ENCODE results near the gene PRKCA. TPM values are rescaled to one million over a fixed set of nuclear protein-coding genes. Genes with fewer than 3 reads are reported as not detected.
A peak's percentile ranks its signal among the peaks of the same experiment; 100 is the strongest.

The PRKCA gene
- total RNA-seq, 1 donor from 2014 or later = 80.1 TPM

DNA sequence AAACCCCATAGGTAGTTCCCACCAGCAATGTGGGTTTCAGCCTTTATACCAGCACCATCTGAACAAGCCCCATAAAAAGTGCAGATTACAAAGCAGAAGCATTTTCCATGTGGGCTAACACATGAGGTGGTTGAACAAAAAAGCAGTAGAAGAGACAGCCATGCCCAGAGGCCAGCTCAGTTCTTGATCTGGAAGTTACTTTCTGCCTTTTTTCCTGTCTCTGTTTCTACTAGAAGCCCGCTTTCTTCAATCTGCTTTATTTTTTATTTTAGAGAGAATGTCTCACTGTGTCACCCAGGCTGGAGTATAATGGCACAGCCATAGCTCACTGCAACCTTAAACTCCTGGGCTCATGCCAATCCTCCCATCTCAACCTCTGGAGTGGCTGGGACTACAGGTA is 41.7 kb upstream of the PRKCA start:
- Mint-ChIP-seq H3K4me1 (ENCODE audit: unreplicated experiment) (no peaks in the 10 kb centered on the region), H3K9me3 (ENCODE audit: unreplicated experiment) (no peaks in the 10 kb centered on the region), H3K36me3 (ENCODE audit: unreplicated experiment) (no peaks in the 10 kb centered on the region), H3K27me3 (ENCODE audit: unreplicated experiment) (no peaks in the 10 kb centered on the region), H3K4me3 (ENCODE audit: unreplicated experiment) (no peak overlapping the region), H3K27ac (ENCODE audit: unreplicated experiment) (no peak overlapping the region)
- TF ChIP-seq, protein P1, sequence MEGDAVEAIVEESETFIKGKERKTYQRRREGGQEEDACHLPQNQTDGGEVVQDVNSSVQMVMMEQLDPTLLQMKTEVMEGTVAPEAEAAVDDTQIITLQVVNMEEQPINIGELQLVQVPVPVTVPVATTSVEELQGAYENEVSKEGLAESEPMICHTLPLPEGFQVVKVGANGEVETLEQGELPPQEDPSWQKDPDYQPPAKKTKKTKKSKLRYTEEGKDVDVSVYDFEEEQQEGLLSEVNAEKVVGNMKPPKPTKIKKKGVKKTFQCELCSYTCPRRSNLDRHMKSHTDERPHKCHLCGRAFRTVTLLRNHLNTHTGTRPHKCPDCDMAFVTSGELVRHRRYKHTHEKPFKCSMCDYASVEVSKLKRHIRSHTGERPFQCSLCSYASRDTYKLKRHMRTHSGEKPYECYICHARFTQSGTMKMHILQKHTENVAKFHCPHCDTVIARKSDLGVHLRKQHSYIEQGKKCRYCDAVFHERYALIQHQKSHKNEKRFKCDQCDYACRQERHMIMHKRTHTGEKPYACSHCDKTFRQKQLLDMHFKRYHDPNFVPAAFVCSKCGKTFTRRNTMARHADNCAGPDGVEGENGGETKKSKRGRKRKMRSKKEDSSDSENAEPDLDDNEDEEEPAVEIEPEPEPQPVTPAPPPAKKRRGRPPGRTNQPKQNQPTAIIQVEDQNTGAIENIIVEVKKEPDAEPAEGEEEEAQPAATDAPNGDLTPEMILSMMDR (IDR thresholded peaks at IDR 0.05) = no peak
- DNase-seq (ENCODE audit: extremely low spot score, unreplicated experiment) = no peak

DNA sequence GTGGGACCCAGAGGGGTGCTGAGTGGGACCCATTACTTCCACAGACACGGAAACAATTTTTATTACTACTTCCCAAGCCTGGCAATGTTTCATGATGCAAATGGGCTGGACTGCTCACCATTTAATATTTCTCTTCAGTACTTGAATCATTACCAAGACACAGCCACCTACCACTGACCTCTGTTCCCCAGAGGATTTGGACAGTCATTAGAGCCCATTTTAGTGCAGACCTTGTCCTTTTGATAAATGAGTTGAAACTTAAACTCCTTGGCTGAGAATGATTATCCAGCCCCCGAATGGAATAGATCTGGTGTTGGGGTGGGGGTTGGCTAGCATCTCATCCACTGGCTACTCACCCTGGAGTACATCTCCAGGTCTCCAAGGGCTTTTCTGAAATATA is 39.6 kb upstream of the PRKCA start:
- TF ChIP-seq, protein P1 (IDR thresholded peaks at IDR 0.05) = no peak
- H3K4me1 Mint-ChIP-seq (ENCODE audit: unreplicated experiment) = no peaks in the 10 kb centered on the region
- H3K27ac Mint-ChIP-seq (ENCODE audit: unreplicated experiment) = no peak overlapping the region
- no peaks in the 10 kb centered on the region for H3K36me3 Mint-ChIP-seq (ENCODE audit: unreplicated experiment)
- H3K9me3 Mint-ChIP-seq (ENCODE audit: unreplicated experiment) = no peaks in the 10 kb centered on the region
- H3K27me3 Mint-ChIP-seq (ENCODE audit: unreplicated experiment) = no peaks in the 10 kb centered on the region
- no peak overlapping the region for H3K4me3 Mint-ChIP-seq (ENCODE audit: unreplicated experiment)
- no peak for DNase-seq (ENCODE audit: extremely low spot score, unreplicated experiment)

DNA sequence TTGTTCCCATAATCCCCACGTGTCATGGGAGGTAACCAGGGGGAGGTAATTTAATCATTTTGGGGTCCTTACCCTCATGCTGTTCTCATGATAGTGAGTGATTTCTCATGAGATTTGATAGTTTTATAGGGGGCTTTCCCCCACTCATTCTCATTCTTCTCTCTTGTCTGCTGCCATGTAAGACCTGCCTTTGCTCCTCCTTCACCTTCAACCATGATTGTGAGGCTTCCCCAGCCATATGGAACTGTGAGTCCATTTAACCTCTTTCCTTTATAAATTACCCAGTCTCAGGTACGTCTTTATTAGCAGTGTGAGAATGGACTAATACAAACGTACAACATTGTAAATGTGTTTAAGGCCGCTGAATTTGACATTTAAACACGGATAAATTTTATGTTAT is 37.7 kb upstream of the PRKCA start:
- TF ChIP-seq, protein P1 (IDR thresholded peaks at IDR 0.05) = no peak
- no peaks in the 10 kb centered on the region for H3K27me3 Mint-ChIP-seq (ENCODE audit: unreplicated experiment)

DNA sequence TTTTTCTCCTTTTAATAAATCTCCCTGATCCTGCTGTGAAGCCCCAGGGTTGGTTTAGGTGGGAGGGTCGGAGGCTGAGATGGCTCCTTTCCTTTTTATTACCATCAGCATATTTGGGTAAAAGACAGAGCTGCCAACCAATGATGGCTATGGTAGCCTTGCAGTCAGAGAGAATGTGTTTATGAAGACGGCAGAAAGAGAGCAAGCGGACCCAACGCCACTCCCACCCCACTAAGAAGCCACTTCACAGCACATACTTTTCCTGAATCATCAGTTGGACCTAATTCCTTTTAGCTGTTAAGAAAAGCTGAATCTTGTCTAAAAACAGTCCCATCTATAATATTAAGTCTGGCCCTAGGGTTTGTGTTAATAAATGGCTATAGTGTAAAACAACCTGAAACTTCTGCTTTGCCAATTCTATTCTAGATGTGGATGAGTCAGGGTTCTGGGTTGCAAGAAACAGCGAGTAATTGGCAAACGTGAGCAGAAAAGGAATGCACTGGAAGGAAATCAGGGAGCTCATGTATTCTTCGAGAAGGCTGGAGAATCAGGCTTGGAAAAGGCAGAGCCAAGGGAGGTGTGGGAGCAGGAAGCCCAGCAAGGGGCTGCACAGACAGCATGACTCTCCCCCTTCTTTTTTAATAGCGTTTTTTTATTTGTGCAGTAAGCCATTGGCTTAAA is 34.0 kb upstream of the PRKCA start:
- DNase-seq (ENCODE audit: extremely low spot score, unreplicated experiment) = no peak
- Mint-ChIP-seq H3K4me1 (ENCODE audit: unreplicated experiment) (peaks cover 23% of the 10 kb centered on the region), H3K27me3 (ENCODE audit: unreplicated experiment) (no peaks in the 10 kb centered on the region), H3K9me3 (ENCODE audit: unreplicated experiment) (peaks cover 6% of the 10 kb centered on the region), H3K27ac (ENCODE audit: unreplicated experiment) (peak overlapping the region; percentile 54), H3K4me3 (ENCODE audit: unreplicated experiment) (no peak overlapping the region), H3K36me3 (ENCODE audit: unreplicated experiment) (no peaks in the 10 kb centered on the region)
- TF ChIP-seq, protein P1 (IDR thresholded peaks at IDR 0.05) = no peak

More for the DNA sequence above, 37.7 kb upstream of the PRKCA start:
- Mint-ChIP-seq H3K9me3 (ENCODE audit: unreplicated experiment) (no peaks in the 10 kb centered on the region), H3K36me3 (ENCODE audit: unreplicated experiment) (no peaks in the 10 kb centered on the region), H3K27ac (ENCODE audit: unreplicated experiment) (no peak overlapping the region), H3K4me3 (ENCODE audit: unreplicated experiment) (no peak overlapping the region), H3K4me1 (ENCODE audit: unreplicated experiment) (peaks cover 10% of the 10 kb centered on the region)
- DNase-seq (ENCODE audit: extremely low spot score, unreplicated experiment) = no peak

DNA sequence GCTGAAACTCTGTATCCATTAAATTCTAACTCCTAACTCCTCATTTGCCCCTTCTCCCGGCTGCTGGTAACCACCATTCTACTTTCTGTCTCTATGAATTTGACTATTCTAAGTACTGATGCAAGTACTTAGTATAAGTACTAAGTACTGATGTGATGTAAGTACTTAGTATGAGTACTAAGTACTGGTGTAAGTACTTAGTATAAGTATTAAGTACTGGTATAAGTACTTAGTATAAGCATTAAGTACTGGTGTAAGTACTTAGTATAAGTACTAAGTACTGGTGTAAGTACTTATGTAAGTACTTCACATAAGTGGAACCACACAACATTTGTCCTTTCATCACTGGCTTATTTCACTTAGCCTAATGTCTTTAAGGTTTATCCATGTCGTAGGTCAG is 32.3 kb upstream of the PRKCA start:
- no peaks in the 10 kb centered on the region for H3K36me3 Mint-ChIP-seq (ENCODE audit: unreplicated experiment)
- TF ChIP-seq, protein P1 (IDR thresholded peaks at IDR 0.05) = no peak
- no peaks in the 10 kb centered on the region for H3K27me3 Mint-ChIP-seq (ENCODE audit: unreplicated experiment)
- H3K4me3 Mint-ChIP-seq (ENCODE audit: unreplicated experiment) = no peak overlapping the region
- H3K4me1 Mint-ChIP-seq (ENCODE audit: unreplicated experiment) = peaks cover 30% of the 10 kb centered on the region
- H3K9me3 Mint-ChIP-seq (ENCODE audit: unreplicated experiment) = peaks cover 6% of the 10 kb centered on the region
- no peak overlapping the region for H3K27ac Mint-ChIP-seq (ENCODE audit: unreplicated experiment)
- DNase-seq (ENCODE audit: extremely low spot score, unreplicated experiment) = no peak

Data from osteocyte (in vitro differentiated cells).